Measurements from ENCODE around the gene CDH23. TPM values are rescaled to one million over a fixed set of nuclear protein-coding genes. Genes with fewer than 3 reads are reported as not detected.
A peak's percentile ranks its signal among the peaks of the same experiment; 100 is the strongest.

CDH23 gene
- polyA plus RNA-seq, 2 of the 4 experiments (the other 2 are of a cell fraction) = 1.1 to 2.3 TPM

DNA sequence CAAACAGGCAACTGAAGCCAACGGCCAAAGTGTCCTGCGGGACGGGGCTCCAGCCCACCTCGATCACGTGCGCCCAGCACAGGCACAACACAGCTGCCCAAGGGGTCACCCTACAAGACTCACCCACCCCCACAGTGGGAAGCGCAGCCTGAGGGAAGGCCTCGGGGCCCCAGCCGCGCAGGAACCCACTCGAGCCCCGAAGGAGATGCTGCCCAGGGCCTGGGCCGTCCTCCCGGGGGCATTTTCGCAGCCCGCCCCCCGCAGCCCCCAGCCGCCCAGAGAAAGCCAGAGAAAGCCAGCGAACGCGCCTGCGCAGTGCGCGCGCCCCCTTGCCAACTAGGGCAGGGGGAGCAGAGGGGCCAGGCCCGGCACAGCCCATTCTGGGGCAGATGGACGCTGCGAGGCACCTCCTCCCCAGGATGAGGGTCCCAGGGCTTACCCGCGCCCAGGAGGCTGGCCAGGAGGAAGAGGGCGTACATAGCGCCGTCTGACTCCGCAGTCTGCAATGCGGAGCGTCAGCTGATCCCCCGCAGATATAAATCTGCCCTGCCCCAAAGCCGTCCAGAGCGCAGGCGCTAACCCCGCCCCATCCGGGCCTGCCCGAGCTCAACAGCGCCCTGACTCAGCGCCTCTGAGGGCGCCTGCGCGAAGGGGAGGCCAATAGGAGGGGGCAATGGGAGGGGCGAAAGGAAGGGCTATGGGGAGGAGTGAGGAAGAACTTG, 454.2 kb downstream of the CDH23 start, which contains the start of gene PSAP (continued):
- TF ChIP-seq, protein P1, sequence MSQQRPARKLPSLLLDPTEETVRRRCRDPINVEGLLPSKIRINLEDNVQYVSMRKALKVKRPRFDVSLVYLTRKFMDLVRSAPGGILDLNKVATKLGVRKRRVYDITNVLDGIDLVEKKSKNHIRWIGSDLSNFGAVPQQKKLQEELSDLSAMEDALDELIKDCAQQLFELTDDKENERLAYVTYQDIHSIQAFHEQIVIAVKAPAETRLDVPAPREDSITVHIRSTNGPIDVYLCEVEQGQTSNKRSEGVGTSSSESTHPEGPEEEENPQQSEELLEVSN (IDR thresholded peaks at IDR 0.05; ENCODE audit: borderline replicate concordance, low read depth) = no peak
- TF ChIP-seq, protein P2, sequence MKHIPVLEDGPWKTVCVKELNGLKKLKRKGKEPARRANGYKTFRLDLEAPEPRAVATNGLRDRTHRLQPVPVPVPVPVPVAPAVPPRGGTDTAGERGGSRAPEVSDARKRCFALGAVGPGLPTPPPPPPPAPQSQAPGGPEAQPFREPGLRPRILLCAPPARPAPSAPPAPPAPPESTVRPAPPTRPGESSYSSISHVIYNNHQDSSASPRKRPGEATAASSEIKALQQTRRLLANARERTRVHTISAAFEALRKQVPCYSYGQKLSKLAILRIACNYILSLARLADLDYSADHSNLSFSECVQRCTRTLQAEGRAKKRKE (CRISPR knock-in tag; IDR thresholded peaks at IDR 0.05; ENCODE audit: low read depth) = no peak
- TF ChIP-seq EP300 (IDR thresholded peaks at IDR 0.05) (no peak), RCOR1 (IDR thresholded peaks at IDR 0.05; ENCODE audit: low read depth, low read length) (no peak), EHMT2 (IDR thresholded peaks at IDR 0.05; ENCODE audit: low read depth) (no peak), BHLHE40 (IDR thresholded peaks at IDR 0.05; ENCODE audit: low read depth, low read length) (peak; percentile 68), FOXS1 (CRISPR knock-in tag; IDR thresholded peaks at IDR 0.05) (no peak), RFX5 (IDR thresholded peaks at IDR 0.05) (no peak), SREBF2 (IDR thresholded peaks at IDR 0.05) (no peak), ZSCAN20 (CRISPR knock-in tag; IDR thresholded peaks at IDR 0.05) (no peak), HOXA7 (CRISPR knock-in tag; IDR thresholded peaks at IDR 0.05) (no peak), JUN (IDR thresholded peaks at IDR 0.05) (peak; percentile 82 to 97; a peak in 4 of 5 replicates), RARB (CRISPR knock-in tag; IDR thresholded peaks at IDR 0.05) (no peak), MAFK (IDR thresholded peaks at IDR 0.05; ENCODE audit: partially characterized antibody) (peak; percentile 95), ZFP36 (IDR thresholded peaks at IDR 0.05; ENCODE audit: borderline replicate concordance, partially characterized antibody) (no peak), TP53 (CRISPR knock-in tag; IDR thresholded peaks at IDR 0.05) (no peak), HOXB5 (CRISPR knock-in tag; IDR thresholded peaks at IDR 0.05) (0 out of 2 replicates have a peak, but pooled peaks have one; percentile 22), NFE2L2 (conservative IDR thresholded peaks at IDR 0.05; ENCODE audit: low read length) (no peak), ZNF302 (CRISPR knock-in tag; IDR thresholded peaks at IDR 0.05) (no peak), FOSL2 (IDR thresholded peaks at IDR 0.05) (no peak), FOSL2 (CRISPR knock-in tag; IDR thresholded peaks at IDR 0.05) (peak; percentile 86), HEYL (CRISPR knock-in tag; IDR thresholded peaks at IDR 0.05) (no peak), FOSB (CRISPR knock-in tag; IDR thresholded peaks at IDR 0.05) (no peak), SMC3 (IDR thresholded peaks at IDR 0.05) (peak; percentile 16; the same call in 1 of the 3 replicates), TFCP2L1 (CRISPR knock-in tag; IDR thresholded peaks at IDR 0.05) (0 out of 2 replicates have a peak, but pooled peaks have one; percentile 66), HOXB13 (CRISPR knock-in tag; IDR thresholded peaks at IDR 0.05; ENCODE audit: low read depth) (no peak), RNF2 (IDR thresholded peaks at IDR 0.05; ENCODE audit: borderline replicate concordance, low read depth) (no peak), ESRRA (IDR thresholded peaks at IDR 0.05; ENCODE audit: borderline replicate concordance, low read length) (no peak), CBX2 (IDR thresholded peaks at IDR 0.05; ENCODE audit: borderline replicate concordance, low read depth) (no peak), CHD4 (IDR thresholded peaks at IDR 0.05; ENCODE audit: borderline replicate concordance) (no peak), MYC (IDR thresholded peaks at IDR 0.05; ENCODE audit: borderline replicate concordance, low read length) (no peak), KDM5A (IDR thresholded peaks at IDR 0.05) (no peak)
- TF ChIP-seq, protein P3, sequence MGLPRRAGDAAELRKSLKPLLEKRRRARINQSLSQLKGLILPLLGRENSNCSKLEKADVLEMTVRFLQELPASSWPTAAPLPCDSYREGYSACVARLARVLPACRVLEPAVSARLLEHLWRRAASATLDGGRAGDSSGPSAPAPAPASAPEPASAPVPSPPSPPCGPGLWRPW (IDR thresholded peaks at IDR 0.05) = no peak
- TF ChIP-seq, protein P4, sequence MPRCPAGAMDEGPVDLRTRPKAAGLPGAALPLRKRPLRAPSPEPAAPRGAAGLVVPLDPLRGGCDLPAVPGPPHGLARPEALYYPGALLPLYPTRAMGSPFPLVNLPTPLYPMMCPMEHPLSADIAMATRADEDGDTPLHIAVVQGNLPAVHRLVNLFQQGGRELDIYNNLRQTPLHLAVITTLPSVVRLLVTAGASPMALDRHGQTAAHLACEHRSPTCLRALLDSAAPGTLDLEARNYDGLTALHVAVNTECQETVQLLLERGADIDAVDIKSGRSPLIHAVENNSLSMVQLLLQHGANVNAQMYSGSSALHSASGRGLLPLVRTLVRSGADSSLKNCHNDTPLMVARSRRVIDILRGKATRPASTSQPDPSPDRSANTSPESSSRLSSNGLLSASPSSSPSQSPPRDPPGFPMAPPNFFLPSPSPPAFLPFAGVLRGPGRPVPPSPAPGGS (IDR thresholded peaks at IDR 0.05) = peak; percentile 96
- TF ChIP-seq, protein P5, sequence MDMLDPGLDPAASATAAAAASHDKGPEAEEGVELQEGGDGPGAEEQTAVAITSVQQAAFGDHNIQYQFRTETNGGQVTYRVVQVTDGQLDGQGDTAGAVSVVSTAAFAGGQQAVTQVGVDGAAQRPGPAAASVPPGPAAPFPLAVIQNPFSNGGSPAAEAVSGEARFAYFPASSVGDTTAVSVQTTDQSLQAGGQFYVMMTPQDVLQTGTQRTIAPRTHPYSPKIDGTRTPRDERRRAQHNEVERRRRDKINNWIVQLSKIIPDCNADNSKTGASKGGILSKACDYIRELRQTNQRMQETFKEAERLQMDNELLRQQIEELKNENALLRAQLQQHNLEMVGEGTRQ (IDR thresholded peaks at IDR 0.05) = peak; percentile 79
- TF ChIP-seq, protein P6, sequence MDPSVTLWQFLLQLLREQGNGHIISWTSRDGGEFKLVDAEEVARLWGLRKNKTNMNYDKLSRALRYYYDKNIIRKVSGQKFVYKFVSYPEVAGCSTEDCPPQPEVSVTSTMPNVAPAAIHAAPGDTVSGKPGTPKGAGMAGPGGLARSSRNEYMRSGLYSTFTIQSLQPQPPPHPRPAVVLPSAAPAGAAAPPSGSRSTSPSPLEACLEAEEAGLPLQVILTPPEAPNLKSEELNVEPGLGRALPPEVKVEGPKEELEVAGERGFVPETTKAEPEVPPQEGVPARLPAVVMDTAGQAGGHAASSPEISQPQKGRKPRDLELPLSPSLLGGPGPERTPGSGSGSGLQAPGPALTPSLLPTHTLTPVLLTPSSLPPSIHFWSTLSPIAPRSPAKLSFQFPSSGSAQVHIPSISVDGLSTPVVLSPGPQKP (IDR thresholded peaks at IDR 0.05; ENCODE audit: low read depth, low read length) = no peak

Measured in A549 (cell line).